Measurements from ENCODE around the gene IL17RA.
A peak's percentile ranks its signal among the peaks of the same experiment; 100 is the strongest.

Gene IL17RA

DNA sequence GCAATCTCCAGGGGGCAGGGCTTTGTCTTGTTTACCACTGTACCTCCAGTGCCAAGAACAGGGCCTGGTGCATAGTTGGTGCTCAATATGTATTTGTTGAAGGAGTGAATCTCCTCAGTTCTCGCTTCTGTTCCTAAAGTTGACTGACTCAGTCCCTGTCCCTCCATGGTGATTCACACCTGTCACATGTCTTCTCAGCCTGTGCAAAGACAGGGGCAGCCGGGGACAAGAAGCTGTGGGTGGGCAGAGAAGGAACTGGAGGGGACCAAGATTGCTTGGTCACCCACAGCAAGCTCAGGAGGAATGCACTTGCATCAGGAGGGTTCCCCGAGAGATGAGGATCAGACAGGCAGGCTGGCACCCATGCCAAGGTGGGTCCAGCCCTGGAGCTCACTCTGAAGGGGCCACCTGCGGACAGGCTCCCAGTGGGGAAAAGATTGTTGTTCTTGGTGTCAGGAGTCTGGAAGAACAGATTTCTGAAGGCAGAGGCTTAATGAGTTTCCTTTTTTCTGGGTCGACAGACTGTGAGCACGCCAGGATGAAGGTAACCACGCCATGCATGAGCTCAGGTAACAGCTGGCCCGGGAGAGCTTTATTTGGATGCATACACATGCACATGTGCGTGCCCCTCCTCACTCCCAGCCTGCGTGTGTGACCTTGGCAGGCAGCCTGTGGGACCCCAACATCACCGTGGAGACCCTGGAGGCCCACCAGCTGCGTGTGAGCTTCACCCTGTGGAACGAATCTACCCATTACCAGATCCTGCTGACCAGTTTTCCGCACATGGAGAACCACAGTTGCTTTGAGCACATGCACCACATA is 16.9 kb downstream of the IL17RA start:
- TF ChIP-seq, protein P1, sequence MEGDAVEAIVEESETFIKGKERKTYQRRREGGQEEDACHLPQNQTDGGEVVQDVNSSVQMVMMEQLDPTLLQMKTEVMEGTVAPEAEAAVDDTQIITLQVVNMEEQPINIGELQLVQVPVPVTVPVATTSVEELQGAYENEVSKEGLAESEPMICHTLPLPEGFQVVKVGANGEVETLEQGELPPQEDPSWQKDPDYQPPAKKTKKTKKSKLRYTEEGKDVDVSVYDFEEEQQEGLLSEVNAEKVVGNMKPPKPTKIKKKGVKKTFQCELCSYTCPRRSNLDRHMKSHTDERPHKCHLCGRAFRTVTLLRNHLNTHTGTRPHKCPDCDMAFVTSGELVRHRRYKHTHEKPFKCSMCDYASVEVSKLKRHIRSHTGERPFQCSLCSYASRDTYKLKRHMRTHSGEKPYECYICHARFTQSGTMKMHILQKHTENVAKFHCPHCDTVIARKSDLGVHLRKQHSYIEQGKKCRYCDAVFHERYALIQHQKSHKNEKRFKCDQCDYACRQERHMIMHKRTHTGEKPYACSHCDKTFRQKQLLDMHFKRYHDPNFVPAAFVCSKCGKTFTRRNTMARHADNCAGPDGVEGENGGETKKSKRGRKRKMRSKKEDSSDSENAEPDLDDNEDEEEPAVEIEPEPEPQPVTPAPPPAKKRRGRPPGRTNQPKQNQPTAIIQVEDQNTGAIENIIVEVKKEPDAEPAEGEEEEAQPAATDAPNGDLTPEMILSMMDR (conservative IDR thresholded peaks at IDR 0.05; ENCODE audit: low read depth, low read length): no peak
- no peak overlapping the region for H3K4me3 ChIP-seq (ENCODE audit: low read length)
- DNase-seq (ENCODE audit: low read depth): no peak

- H3K4me3 ChIP-seq (ENCODE audit: low read length): no peak overlapping the region
- TF ChIP-seq, protein P1 (conservative IDR thresholded peaks at IDR 0.05; ENCODE audit: low read depth, low read length): no peak
- no peak for DNase-seq (ENCODE audit: low read depth)
These were observed 17.5 kb downstream of the IL17RA start for GRCh38 chr22:17102297-17102667.

- no peak overlapping the region for H3K4me3 ChIP-seq (ENCODE audit: low read length)
- TF ChIP-seq, protein P1 (conservative IDR thresholded peaks at IDR 0.05; ENCODE audit: low read depth, low read length): no peak
- DNase-seq (ENCODE audit: low read depth): no peak
These were observed 18.6 kb downstream of the IL17RA start for GRCh38 chr22:17103351-17103750.

DNA sequence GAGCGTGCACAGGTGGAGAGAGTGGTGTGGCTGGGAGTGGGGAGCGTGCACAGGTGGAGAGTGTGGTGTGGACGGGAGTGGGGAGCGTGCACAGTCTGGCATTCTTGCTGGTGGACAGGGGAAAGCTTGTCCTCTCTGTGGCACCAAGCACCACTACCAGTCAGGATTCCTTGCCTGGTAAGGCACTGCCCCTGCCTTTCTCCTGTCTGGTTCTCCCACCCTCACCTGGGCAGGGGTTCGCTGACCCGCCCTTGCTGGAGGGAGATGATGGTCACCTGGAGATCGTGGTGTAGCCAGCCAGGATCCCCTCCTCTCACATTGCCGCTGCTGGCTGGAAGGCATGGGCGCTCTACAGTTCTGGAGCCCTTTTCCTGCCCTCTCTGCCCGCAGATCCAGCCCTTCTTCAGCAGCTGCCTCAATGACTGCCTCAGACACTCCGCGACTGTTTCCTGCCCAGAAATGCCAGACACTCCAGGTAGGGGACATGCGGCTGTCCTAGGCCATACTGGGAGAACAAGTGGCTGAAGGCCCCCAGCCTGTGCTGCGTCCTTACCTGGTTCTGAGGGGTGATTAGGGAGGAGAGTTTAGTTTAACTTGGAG is 19.6 kb downstream of the IL17RA start:
- no peak for DNase-seq (ENCODE audit: low read depth)
- TF ChIP-seq, protein P1 (conservative IDR thresholded peaks at IDR 0.05; ENCODE audit: low read depth, low read length): no peak
- H3K4me3 ChIP-seq (ENCODE audit: low read length): no peak overlapping the region

GRCh38 chr22:17105143-17106129 is 20.6 kb downstream of the IL17RA start:
- TF ChIP-seq, protein P1 (conservative IDR thresholded peaks at IDR 0.05; ENCODE audit: low read depth, low read length): no peak
- no peak overlapping the region for H3K4me3 ChIP-seq (ENCODE audit: low read length)

GRCh38 chr22:17106161-17106784 is 21.5 kb downstream of the IL17RA start:
- no peak overlapping the region for H3K4me3 ChIP-seq (ENCODE audit: low read length)
- TF ChIP-seq, protein P1 (conservative IDR thresholded peaks at IDR 0.05; ENCODE audit: low read depth, low read length): peak; percentile 7
- DNase-seq (ENCODE audit: low read depth): no peak

More at GRCh38 chr22:17105143-17106129, 20.6 kb downstream of the IL17RA start:
- DNase-seq (ENCODE audit: low read depth): no peak

Measured in retinal pigment epithelial cell (primary cell).